Measurements from ENCODE around the gene CSTF1. TPM values are rescaled to one million over a fixed set of nuclear protein-coding genes. Genes with fewer than 3 reads are reported as not detected.

CSTF1 gene
- total and polyA plus RNA-seq, 2 of the 8 experiments (the other 6 are each of a cell fraction or from before 2014, with no cell fraction given), result 59.4 to 83.5 TPM

DNA sequence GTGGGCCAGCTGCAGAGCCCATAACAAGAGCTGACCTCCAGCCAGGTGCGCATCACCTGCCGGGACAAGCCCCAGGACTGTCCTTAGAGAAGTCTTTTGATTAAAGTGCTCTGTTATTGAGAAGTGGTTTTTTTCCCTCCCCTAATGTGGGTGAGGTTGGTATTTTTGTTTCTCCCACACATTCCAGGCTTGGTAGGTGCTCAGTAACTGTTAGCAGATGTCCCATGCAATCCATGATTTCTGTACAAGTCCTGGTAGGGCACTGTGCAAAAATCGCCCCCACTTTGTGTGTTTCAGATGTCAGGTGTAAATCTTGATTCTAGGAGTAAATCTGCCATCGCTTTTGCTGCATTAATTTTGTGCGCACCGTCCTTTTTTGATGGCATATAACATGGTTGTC lies 29.0 kb upstream of the CSTF1 start:
- Histone ChIP-seq H2BK20ac (ENCODE audit: low read length) (no peak overlapping the region), H3K79me2 (ENCODE audit: control insufficient read depth in 1 of 2, insufficient read depth in 2 of 2, low read length in 2 of 2) (no peaks in the 10 kb centered on the region), H3K23ac (ENCODE audit: insufficient read length) (no peak overlapping the region), H3K27me3 (replicated peaks in 1 of 4; ENCODE audit: control insufficient read depth in 3 of 4, extremely low read depth in 1 of 4, insufficient read depth in 3 of 4, low read length in 3 of 4) (peaks cover 0 to 11% (median 8%) of the 10 kb centered on the region in 4 experiments; a peak in 4 of 7 replicates), H2AK5ac (ENCODE audit: low read depth, low read length) (no peak overlapping the region), H4K20me1 (replicated peaks in 1 of 2; ENCODE audit: control insufficient read depth in 1 of 2, insufficient read depth in 2 of 2, low read length in 2 of 2) (peaks cover 0 to 10% of the 10 kb centered on the region in 2 experiments), H2BK12ac (ENCODE audit: low read depth, low read length) (no peak overlapping the region), H2BK15ac (ENCODE audit: low read length) (no peak overlapping the region), H3K36me3 (ENCODE audit: control insufficient read depth in 2 of 4, insufficient read depth in 4 of 4, low read length in 3 of 4) (no peaks in the 10 kb centered on the region), H3K4me2 (ENCODE audit: insufficient read depth in 1 of 2, low read depth in 2 of 2, low read length in 2 of 2) (no peak overlapping the region), H2AFZ (ENCODE audit: low read length) (no peak overlapping the region), H3K9ac (replicated peaks in 1 of 4; ENCODE audit: extremely low read depth in 1 of 4, low read depth in 3 of 4, low read length in 3 of 4) (no peak overlapping the region), H4K91ac (replicated peaks; ENCODE audit: insufficient read length, low read length) (no peak overlapping the region), H3K79me1 (ENCODE audit: low read depth, low read length) (no peaks in the 10 kb centered on the region), H3K4me1 (replicated peaks in 1 of 4; ENCODE audit: control insufficient read depth in 3 of 4, insufficient read depth in 4 of 4, low read length in 3 of 4) (peaks cover 4 to 11% (median 6%) of the 10 kb centered on the region in 4 experiments), H3K18ac (ENCODE audit: extremely low read depth, low read length) (no peak overlapping the region), H3K14ac (ENCODE audit: insufficient read length) (no peak overlapping the region), H4K8ac (ENCODE audit: extremely low read depth, insufficient read depth, low read length) (no peak overlapping the region), H3K56ac (replicated peaks; ENCODE audit: insufficient read length, low read depth, low read length) (no peak overlapping the region), H3K27ac (ENCODE audit: low read depth, low read length) (no peak overlapping the region), H3K4ac (replicated peaks; ENCODE audit: insufficient read length, low read depth, low read length) (no peak overlapping the region), H2BK120ac (replicated peaks; ENCODE audit: low read depth, low read length) (no peak overlapping the region), H3K23me2 (ENCODE audit: low read depth, low read length) (peaks cover 9% of the 10 kb centered on the region; the same call in 1 of the 2 replicates), H4K5ac (ENCODE audit: insufficient read length, low read depth, low read length) (no peak overlapping the region), H3K9me3 (ENCODE audit: insufficient read depth in 2 of 2, low read depth in 1 of 2, low read length in 1 of 2) (no peaks in the 10 kb centered on the region), H2BK5ac (ENCODE audit: low read depth, low read length) (no peak overlapping the region), H3K4me3 (ENCODE audit: extremely low read depth in 1 of 4, insufficient read depth in 2 of 4, low read depth in 3 of 4, low read length in 4 of 4) (no peak overlapping the region)
- CTCF ChIA-PET (ENCODE audit: partially characterized antibody), result no interaction called here
- WGBS, 2 experiments (ENCODE audit: extremely low coverage in 1 of 2, insufficient coverage in 1 of 2, insufficient read length in 1 of 2, insufficient replicate concordance in 2 of 2, low coverage in 1 of 2, low lambda C conversion rate in 2 of 2, missing lambda C conversion rate in 1 of 2), result 85% methylated on average over 6 of the region's 6 CpGs; no CpG with 5 or more reads in 1 of the 2 experiments
- DNase-seq (ENCODE audit: low read depth in 1 of 2, low spot score in 2 of 2) (no peak), FAIRE-seq (no peak)
- TF ChIP-seq YY1 (IDR thresholded peaks at IDR 0.05; ENCODE audit: low read depth, low read length) (no peak), KDM4A (IDR thresholded peaks at IDR 0.05; ENCODE audit: low read depth, low read length, severe bottlenecking) (no peak), MAFK (IDR thresholded peaks at IDR 0.05; ENCODE audit: low read depth, low read length) (no peak)
- POLR2A ChIA-PET (ENCODE audit: partially characterized antibody), result no interaction called here
